Neural crest cell (in vitro differentiated cells): Measurements from ENCODE around the gene IL17A. TPM values are rescaled to one million over a fixed set of nuclear protein-coding genes. Genes with fewer than 3 reads are reported as not detected.

Experiments
- DNase-seq: peaks from one replicate; pipeline ENCODE4 v3.0.0; 2021; ENCODE audit warnings: low read depth, mixed read lengths, low spot score
- H3K27ac Mint-ChIP-seq: one replicate; pipeline ENCODE4 v1.8.0; 2021; ENCODE audit warnings: mild to moderate bottlenecking, mixed read lengths; ENCODE audit not compliant: unreplicated experiment
- H3K27me3 Mint-ChIP-seq: 2 replicates; pipeline ENCODE4 v1.8.0; 2021; ENCODE audit warnings: low read depth, mild to moderate bottlenecking, mixed read lengths
- H3K36me3 Mint-ChIP-seq: 2 replicates; pipeline ENCODE4 v1.8.0; 2021; ENCODE audit warnings: low read depth, mild to moderate bottlenecking, mixed read lengths
- H3K4me1 Mint-ChIP-seq: 2 replicates; pipeline ENCODE4 v1.8.0; 2021; ENCODE audit warnings: mixed read lengths
- H3K4me3 Mint-ChIP-seq: one replicate; pipeline ENCODE4 v1.8.0; 2021; ENCODE audit warnings: mild to moderate bottlenecking, mixed read lengths
- H3K9me3 Mint-ChIP-seq: 2 replicates; pipeline ENCODE4 v1.8.0; 2021; ENCODE audit warnings: mixed read lengths
- total RNA-seq: library from RNA; stranded (reverse); gene quantifications from 2 replicates; pipeline ENCODE4 v1.2.1, GENCODE V29; 2021
- TF ChIP-seq, protein P1 (sequence below): fragments of 200-600 bp; sonication (generic); conservative IDR thresholded peaks from 2 replicates; pipeline ENCODE4 v1.5.0; 2021; ENCODE audit warnings: antibody characterized with exemption, mild to moderate bottlenecking

The IL17A gene
- total RNA-seq, 1 donor from 2014 or later, result not detected

DNA sequence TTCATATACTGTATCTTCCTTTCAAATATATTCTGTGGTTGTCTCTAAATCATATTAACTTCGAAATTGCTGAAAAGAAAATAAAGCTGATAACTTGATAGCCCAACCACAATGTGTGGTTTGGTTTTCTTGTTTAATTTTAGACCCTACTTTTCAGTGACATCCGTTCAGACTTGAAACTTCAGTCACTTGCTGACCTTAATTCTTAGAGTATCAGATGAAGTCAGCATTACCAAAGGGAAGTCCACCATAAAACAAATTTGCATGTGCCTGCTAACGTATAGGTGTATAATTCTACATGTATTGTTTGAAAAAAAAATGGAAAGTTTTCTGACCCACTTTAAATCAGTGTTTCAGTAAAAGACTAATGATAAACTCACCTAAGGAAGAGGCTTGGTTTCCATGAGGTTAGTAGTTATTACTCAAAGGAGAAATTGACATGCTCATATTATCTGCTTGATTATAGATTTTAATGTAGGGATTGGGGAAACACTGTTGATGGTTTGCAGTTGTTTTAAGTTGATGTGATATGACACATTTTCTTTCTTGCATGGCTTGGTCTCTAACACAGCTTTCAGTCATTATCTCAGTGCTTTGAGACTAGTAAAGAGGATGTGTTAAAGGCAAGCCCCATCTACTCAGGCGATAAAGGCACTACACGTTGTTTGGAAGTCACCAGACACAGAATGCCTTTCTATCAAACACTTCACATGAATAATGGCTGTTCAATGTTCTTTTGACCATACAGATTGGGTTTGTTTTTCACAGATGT lies 5.2 kb upstream of the IL17A start:
- TF ChIP-seq, protein P1, sequence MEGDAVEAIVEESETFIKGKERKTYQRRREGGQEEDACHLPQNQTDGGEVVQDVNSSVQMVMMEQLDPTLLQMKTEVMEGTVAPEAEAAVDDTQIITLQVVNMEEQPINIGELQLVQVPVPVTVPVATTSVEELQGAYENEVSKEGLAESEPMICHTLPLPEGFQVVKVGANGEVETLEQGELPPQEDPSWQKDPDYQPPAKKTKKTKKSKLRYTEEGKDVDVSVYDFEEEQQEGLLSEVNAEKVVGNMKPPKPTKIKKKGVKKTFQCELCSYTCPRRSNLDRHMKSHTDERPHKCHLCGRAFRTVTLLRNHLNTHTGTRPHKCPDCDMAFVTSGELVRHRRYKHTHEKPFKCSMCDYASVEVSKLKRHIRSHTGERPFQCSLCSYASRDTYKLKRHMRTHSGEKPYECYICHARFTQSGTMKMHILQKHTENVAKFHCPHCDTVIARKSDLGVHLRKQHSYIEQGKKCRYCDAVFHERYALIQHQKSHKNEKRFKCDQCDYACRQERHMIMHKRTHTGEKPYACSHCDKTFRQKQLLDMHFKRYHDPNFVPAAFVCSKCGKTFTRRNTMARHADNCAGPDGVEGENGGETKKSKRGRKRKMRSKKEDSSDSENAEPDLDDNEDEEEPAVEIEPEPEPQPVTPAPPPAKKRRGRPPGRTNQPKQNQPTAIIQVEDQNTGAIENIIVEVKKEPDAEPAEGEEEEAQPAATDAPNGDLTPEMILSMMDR, result no peak

DNA sequence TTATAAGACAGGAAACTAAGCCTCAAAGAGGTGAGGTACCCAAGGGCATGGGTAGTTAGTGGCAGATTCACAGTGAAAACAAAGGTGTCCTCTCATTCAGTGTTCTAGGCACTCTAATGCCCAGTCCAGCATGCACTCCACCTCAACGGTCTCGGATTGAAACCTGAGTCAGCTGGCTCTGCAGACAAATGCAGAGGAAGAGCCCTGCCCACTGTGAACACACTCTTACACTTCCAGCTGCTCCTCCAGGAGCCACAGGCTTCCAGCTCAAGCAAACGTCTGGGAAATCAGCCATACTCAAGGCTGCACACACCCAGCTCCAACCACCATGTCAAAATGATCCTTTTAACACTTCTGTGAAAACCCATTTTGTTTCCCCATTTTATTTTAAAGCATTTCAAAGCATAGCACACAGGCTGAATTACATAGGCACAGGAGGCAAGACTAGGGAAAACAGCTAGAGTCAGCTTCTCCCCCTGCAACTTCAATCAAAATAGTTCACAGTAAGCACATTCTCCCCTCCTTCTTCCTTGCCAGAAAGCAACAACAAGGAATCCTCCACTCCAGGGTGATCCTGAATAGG lies 3.0 kb upstream of the IL17A start:
- no peaks in the 10 kb centered on the region for H3K4me1 Mint-ChIP-seq
- H3K9me3 Mint-ChIP-seq, result peaks cover 4% of the 10 kb centered on the region
- DNase-seq, result no peak

More for the DNA sequence above, 5.2 kb upstream of the IL17A start:
- no peaks in the 10 kb centered on the region for H3K9me3 Mint-ChIP-seq
- H3K36me3 Mint-ChIP-seq, result no peaks in the 10 kb centered on the region
- H3K27ac Mint-ChIP-seq, result no peak overlapping the region
- no peak for DNase-seq
- H3K4me1 Mint-ChIP-seq, result no peaks in the 10 kb centered on the region
- peaks cover 2% of the 10 kb centered on the region for H3K27me3 Mint-ChIP-seq
- no peak overlapping the region for H3K4me3 Mint-ChIP-seq

DNA sequence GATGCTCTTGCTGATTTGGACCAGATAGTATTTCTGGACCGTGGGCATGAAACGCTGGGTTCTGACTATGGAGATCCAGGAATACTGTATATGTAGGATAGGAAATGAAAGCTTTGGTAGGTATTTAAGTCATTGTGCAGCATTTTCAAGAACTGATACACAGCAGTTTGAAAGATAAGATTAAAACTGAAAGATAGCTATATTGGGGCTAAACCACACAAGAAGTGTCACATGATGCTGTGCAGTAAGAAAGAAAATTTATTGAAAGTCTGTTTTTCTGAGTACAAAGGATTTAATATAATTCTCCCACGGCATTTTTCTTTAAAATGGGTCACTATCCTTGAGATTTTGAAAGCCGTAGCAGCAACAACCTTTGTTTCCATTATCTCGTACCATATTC lies 305 bp downstream of the IL17A start:
- no peak for DNase-seq
- Mint-ChIP-seq H3K4me3 (no peak overlapping the region), H3K9me3 (peaks cover 4% of the 10 kb centered on the region), H3K27me3 (peaks cover 4% of the 10 kb centered on the region), H3K36me3 (no peaks in the 10 kb centered on the region), H3K27ac (no peak overlapping the region), H3K4me1 (no peaks in the 10 kb centered on the region)
- TF ChIP-seq, protein P1, result no peak

More for the DNA sequence above, 3.0 kb upstream of the IL17A start:
- Mint-ChIP-seq H3K27ac (no peak overlapping the region), H3K36me3 (no peaks in the 10 kb centered on the region), H3K27me3 (peaks cover 4% of the 10 kb centered on the region), H3K4me3 (no peak overlapping the region)
- TF ChIP-seq, protein P1, result no peak

DNA sequence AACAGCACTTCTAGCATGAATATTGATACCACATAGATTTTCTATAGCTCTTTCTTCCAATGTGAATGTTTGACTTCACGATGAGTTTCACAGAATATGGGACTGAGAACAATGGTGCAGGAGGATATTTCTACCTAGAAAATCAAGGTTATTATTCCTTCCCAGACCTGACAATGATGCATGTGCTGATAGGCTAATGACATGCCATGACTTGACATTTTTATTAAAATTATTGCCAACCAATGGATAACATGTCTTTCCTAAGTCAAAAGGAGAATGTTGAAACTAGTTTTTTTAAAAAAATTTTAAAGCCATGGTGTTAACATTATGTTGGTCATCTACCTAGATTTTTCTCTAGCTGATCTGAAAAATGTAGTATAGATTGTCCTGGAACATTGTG lies 923 bp downstream of the IL17A start:
- TF ChIP-seq, protein P1, result no peak
- DNase-seq, result no peak
- H3K9me3 Mint-ChIP-seq, result peaks cover 5% of the 10 kb centered on the region
- H3K27me3 Mint-ChIP-seq, result peaks cover 4% of the 10 kb centered on the region
- no peak overlapping the region for H3K27ac Mint-ChIP-seq
- no peaks in the 10 kb centered on the region for H3K36me3 Mint-ChIP-seq
- H3K4me1 Mint-ChIP-seq, result no peaks in the 10 kb centered on the region
- no peak overlapping the region for H3K4me3 Mint-ChIP-seq

DNA sequence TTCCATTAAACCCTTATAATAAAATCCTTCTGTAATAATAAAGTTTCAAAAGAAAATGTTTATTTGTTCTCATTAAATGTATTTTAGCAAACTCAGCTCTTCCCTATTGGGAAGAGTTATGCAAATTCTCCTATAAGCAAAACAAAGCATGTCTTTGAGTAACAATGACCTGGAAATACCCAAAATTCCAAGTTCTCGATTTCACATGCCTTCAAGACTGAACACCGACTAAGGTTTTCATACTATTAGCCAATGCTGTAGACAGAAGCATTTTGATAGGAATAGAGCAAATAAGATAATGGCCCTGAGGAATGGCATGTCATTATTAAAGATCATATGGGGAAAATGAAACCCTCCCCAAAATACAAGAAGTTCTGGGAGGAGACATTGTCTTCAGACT lies 3.8 kb downstream of the IL17A start:
- TF ChIP-seq, protein P1, result no peak
- DNase-seq, result no peak
- H3K27me3 Mint-ChIP-seq, result peaks cover 4% of the 10 kb centered on the region
- peaks cover 7% of the 10 kb centered on the region for H3K9me3 Mint-ChIP-seq
- no peaks in the 10 kb centered on the region for H3K36me3 Mint-ChIP-seq
- H3K4me1 Mint-ChIP-seq, result no peaks in the 10 kb centered on the region
- no peak overlapping the region for H3K4me3 Mint-ChIP-seq
- H3K27ac Mint-ChIP-seq, result no peak overlapping the region
